Measurements from ENCODE around the gene EXD3. TPM values are rescaled to one million over a fixed set of nuclear protein-coding genes. Genes with fewer than 3 reads are reported as not detected.
A peak's percentile ranks its signal among the peaks of the same experiment; 100 is the strongest.

EXD3 gene
- total RNA-seq, 5 donors from 2014 or later (not counting 1 experiment from before 2014, with no cell fraction given), result 18.5 to 43.8 (median 38.0) TPM

DNA sequence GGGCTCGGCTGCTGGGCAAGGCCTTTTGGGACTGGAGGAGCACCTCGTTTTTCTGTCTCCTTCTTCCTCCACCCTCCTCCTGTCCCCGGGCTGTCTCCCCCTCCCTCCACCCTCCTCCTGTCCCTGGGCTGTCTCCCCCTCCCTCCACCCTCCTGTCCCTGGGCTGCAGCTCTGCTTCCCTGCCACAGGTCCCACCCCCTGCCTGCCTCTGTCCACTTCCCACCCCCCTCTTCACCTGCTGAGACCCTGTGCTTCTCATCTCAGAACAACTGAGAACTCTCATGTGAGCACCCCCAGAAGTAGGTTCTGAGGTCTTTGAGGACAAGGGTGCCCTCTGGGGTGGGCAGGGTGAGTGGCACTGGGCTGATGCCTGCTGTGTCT lies 151.3 kb downstream of the EXD3 start:
- peaks cover 20% of the 10 kb centered on the region for H3K36me3 Mint-ChIP-seq
- Histone ChIP-seq H3K27me3 (replicated peaks in 1 of 2; ENCODE audit: control insufficient read depth in 2 of 2, extremely low read depth in 1 of 2, insufficient read depth in 2 of 2, low read length in 1 of 2) (peaks cover 0 to 14% of the 10 kb centered on the region in 2 experiments), H3K9me3 (no peaks in the 10 kb centered on the region), H3K4me1 (ENCODE audit: control insufficient read depth in 1 of 2, extremely low read depth in 1 of 2, insufficient read depth in 2 of 2, low read length in 2 of 2) (peaks cover 11 to 23% of the 10 kb centered on the region in 2 experiments), H3K27ac (ENCODE audit: low read length) (no peak overlapping the region), H3K4me3 (ENCODE audit: control insufficient read depth in 1 of 2, extremely low read depth in 1 of 2, low read length in 1 of 2) (no peak overlapping the region), H3K36me3 (ENCODE audit: control insufficient read depth in 2 of 2, extremely low read depth in 1 of 2, insufficient read depth in 1 of 2, low read length in 1 of 2) (peaks cover 22 to 43% of the 10 kb centered on the region in 2 donors)
- POLR2A ChIA-PET, result interaction anchor here in 1 of 2 donors (0.6 kb wide), 1 partner anchor 534 kb away, joined by 3 read pairs; no protein-coding TSS in a partner anchor
- H3K4me1 Mint-ChIP-seq, result peaks cover 23 to 35% (median 32%) of the 10 kb centered on the region in 3 donors
- DNase-seq (no peak), ATAC-seq (replicated peaks in 1 of 4) (no peak)
- peak overlapping the region in 2 of 3 donors; percentile 5 to 49 for H3K4me3 Mint-ChIP-seq
- CTCF ChIA-PET, result interaction anchor here in 1 of 2 donors (0.6 kb wide), 1 partner anchor 186 kb away, joined by 8 read pairs; no protein-coding TSS in a partner anchor
- peak overlapping the region in 1 of 2 donors; percentile 41 for H3K27ac Mint-ChIP-seq
- peaks cover 0 to 10% of the 10 kb centered on the region in 2 donors for H3K27me3 Mint-ChIP-seq
- WGBS (ENCODE audit: insufficient coverage), result 16% methylated on average over 3 of the region's 3 CpGs
- H3K9me3 Mint-ChIP-seq, result no peaks in the 10 kb centered on the region

DNA sequence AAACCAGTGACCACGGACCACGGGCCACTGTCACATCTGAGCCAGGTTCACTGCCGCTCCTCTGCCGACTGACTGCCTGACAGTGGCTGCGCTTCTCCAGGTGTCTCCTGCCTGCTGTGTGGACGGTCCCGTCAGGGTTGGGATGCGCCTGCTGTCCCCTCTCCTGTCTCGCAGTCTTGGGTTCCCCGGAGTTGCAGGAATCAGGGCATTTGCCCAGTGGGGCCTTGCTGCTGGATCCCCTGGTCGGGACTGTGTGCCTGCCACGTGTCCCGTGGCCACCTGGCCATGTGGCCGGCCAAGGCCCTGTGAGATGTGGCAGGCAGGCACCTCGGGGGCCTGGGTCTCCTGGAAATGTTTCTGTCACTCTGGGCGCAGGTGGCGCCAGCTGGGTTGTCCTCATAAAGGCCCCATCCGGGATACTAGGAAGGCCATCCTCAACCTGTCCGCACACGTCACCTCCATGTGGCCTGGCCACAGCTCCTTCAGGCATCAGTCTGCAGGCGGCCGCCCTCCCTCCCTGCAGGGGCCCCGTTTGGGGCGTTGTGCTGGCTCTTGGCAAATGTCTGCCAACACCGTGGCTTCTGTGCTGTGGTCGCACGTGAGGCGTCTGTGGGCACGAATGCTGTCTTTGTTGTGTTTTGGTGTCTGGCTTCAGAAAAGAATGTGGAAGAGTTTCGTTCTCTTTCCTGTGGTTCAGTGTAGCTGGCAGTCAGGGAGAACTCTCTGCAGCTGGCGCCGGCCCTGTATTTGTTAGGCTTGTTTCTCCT lies 151.8 kb downstream of the EXD3 start:
- Histone ChIP-seq H3K27ac (ENCODE audit: low read length) (no peak overlapping the region), H3K9me3 (no peaks in the 10 kb centered on the region), H3K4me1 (ENCODE audit: control insufficient read depth in 1 of 2, extremely low read depth in 1 of 2, insufficient read depth in 2 of 2, low read length in 2 of 2) (peaks cover 11 to 24% of the 10 kb centered on the region in 2 experiments), H3K36me3 (ENCODE audit: control insufficient read depth in 2 of 2, extremely low read depth in 1 of 2, insufficient read depth in 1 of 2, low read length in 1 of 2) (peaks cover 26 to 48% of the 10 kb centered on the region in 2 donors), H3K4me3 (ENCODE audit: control insufficient read depth in 1 of 2, extremely low read depth in 1 of 2, low read length in 1 of 2) (no peak overlapping the region), H3K27me3 (replicated peaks in 1 of 2; ENCODE audit: control insufficient read depth in 2 of 2, extremely low read depth in 1 of 2, insufficient read depth in 2 of 2, low read length in 1 of 2) (peaks cover 0 to 8% of the 10 kb centered on the region in 2 experiments)
- ChIA-PET CTCF (interaction anchor here in 1 of 2 donors (0.6 kb wide), 1 partner anchor 185 kb away, joined by 8 read pairs; no protein-coding TSS in a partner anchor), POLR2A (interaction anchor here in 1 of 2 donors (0.6 kb wide), 1 partner anchor 533 kb away, joined by 3 read pairs; no protein-coding TSS in a partner anchor)
- Mint-ChIP-seq H3K36me3 (peaks cover 20% of the 10 kb centered on the region), H3K9me3 (no peaks in the 10 kb centered on the region), H3K27me3 (peaks cover 0 to 8% of the 10 kb centered on the region in 2 donors), H3K4me3 (peak overlapping the region in 2 of 3 donors; percentile 5 to 49), H3K27ac (peak overlapping the region; percentile 1 to 41), H3K4me1 (peaks cover 22 to 33% (median 31%) of the 10 kb centered on the region in 3 donors)
- DNase-seq (peak in 14 of 35 experiments; percentile 18 to 57 (median 36)), ATAC-seq (replicated peaks in 1 of 4) (peak; percentile 41 to 90 (median 68))
- 62% methylated on average over 26 of the region's 32 CpGs for WGBS (ENCODE audit: insufficient coverage)

GRCh38 chr9:137269231-137269772 lies 153.7 kb downstream of the EXD3 start:
- Mint-ChIP-seq H3K36me3 (peaks cover 21% of the 10 kb centered on the region), H3K9me3 (no peaks in the 10 kb centered on the region), H3K27me3 (no peaks in the 10 kb centered on the region), H3K27ac (no peak overlapping the region), H3K4me3 (no peak overlapping the region), H3K4me1 (peaks cover 19 to 24% (median 19%) of the 10 kb centered on the region in 3 donors)
- H3K36me3 ChIP-seq (ENCODE audit: control insufficient read depth in 2 of 2, extremely low read depth in 1 of 2, insufficient read depth in 1 of 2, low read length in 1 of 2), result peaks cover 29 to 57% of the 10 kb centered on the region in 2 donors
- CTCF ChIA-PET, result no interaction called here
- H3K27ac ChIP-seq (ENCODE audit: low read length), result no peak overlapping the region
- no peak overlapping the region for H3K4me3 ChIP-seq (ENCODE audit: control insufficient read depth in 1 of 2, extremely low read depth in 1 of 2, low read length in 1 of 2)
- 89% methylated on average over 17 of the region's 17 CpGs for WGBS (ENCODE audit: insufficient coverage)
- H3K4me1 ChIP-seq (ENCODE audit: control insufficient read depth in 1 of 2, extremely low read depth in 1 of 2, insufficient read depth in 2 of 2, low read length in 2 of 2), result peaks cover 11 to 26% of the 10 kb centered on the region in 2 experiments
- no peaks in the 10 kb centered on the region for H3K9me3 ChIP-seq
- POLR2A ChIA-PET, result no interaction called here
- H3K27me3 ChIP-seq (replicated peaks in 1 of 2; ENCODE audit: control insufficient read depth in 2 of 2, extremely low read depth in 1 of 2, insufficient read depth in 2 of 2, low read length in 1 of 2), result peaks cover 0 to 3% of the 10 kb centered on the region in 2 experiments
- DNase-seq (no peak), ATAC-seq (replicated peaks in 1 of 4) (no peak)

- H3K9me3 Mint-ChIP-seq, result no peaks in the 10 kb centered on the region
- Histone ChIP-seq H3K4me1 (ENCODE audit: control insufficient read depth in 1 of 2, extremely low read depth in 1 of 2, insufficient read depth in 2 of 2, low read length in 2 of 2) (peaks cover 11 to 26% of the 10 kb centered on the region in 2 experiments), H3K27ac (ENCODE audit: low read length) (no peak overlapping the region), H3K9me3 (no peaks in the 10 kb centered on the region), H3K27me3 (replicated peaks in 1 of 2; ENCODE audit: control insufficient read depth in 2 of 2, extremely low read depth in 1 of 2, insufficient read depth in 2 of 2, low read length in 1 of 2) (peaks cover 0 to 3% of the 10 kb centered on the region in 2 experiments), H3K4me3 (ENCODE audit: control insufficient read depth in 1 of 2, extremely low read depth in 1 of 2, low read length in 1 of 2) (no peak overlapping the region), H3K36me3 (ENCODE audit: control insufficient read depth in 2 of 2, extremely low read depth in 1 of 2, insufficient read depth in 1 of 2, low read length in 1 of 2) (peaks cover 27 to 63% of the 10 kb centered on the region in 2 donors)
- CTCF ChIA-PET, result no interaction called here
- POLR2A ChIA-PET, result no interaction called here
- H3K27me3 Mint-ChIP-seq, result no peaks in the 10 kb centered on the region
- WGBS (ENCODE audit: insufficient coverage), result 86% methylated on average over 9 of the region's 19 CpGs
- H3K4me3 Mint-ChIP-seq, result no peak overlapping the region
- ATAC-seq (replicated peaks in 1 of 4) (no peak), DNase-seq (no peak)
- H3K27ac Mint-ChIP-seq, result no peak overlapping the region
- H3K36me3 Mint-ChIP-seq, result peaks cover 24% of the 10 kb centered on the region
- peaks cover 19 to 24% (median 19%) of the 10 kb centered on the region in 3 donors for H3K4me1 Mint-ChIP-seq
Observed at GRCh38 chr9:137268538-137269201, 154.3 kb downstream of the EXD3 start.

GRCh38 chr9:137267933-137268355 lies 155.0 kb downstream of the EXD3 start:
- H3K9me3 ChIP-seq, result no peaks in the 10 kb centered on the region
- H3K36me3 Mint-ChIP-seq, result peaks cover 20% of the 10 kb centered on the region
- H3K4me1 ChIP-seq (ENCODE audit: control insufficient read depth in 1 of 2, extremely low read depth in 1 of 2, insufficient read depth in 2 of 2, low read length in 2 of 2), result peaks cover 11 to 26% of the 10 kb centered on the region in 2 experiments
- H3K27me3 ChIP-seq (replicated peaks in 1 of 2; ENCODE audit: control insufficient read depth in 2 of 2, extremely low read depth in 1 of 2, insufficient read depth in 2 of 2, low read length in 1 of 2), result no peaks in the 10 kb centered on the region
- ChIA-PET POLR2A (no interaction called here), CTCF (no interaction called here)
- no peak overlapping the region for H3K4me3 ChIP-seq (ENCODE audit: control insufficient read depth in 1 of 2, extremely low read depth in 1 of 2, low read length in 1 of 2)
- peaks cover 19 to 24% (median 19%) of the 10 kb centered on the region in 3 donors for H3K4me1 Mint-ChIP-seq
- 100% methylated on average over 1 of the region's 6 CpGs for WGBS (ENCODE audit: insufficient coverage)
- no peaks in the 10 kb centered on the region for H3K9me3 Mint-ChIP-seq
- H3K27ac Mint-ChIP-seq, result no peak overlapping the region
- no peaks in the 10 kb centered on the region for H3K27me3 Mint-ChIP-seq
- H3K27ac ChIP-seq (ENCODE audit: low read length), result no peak overlapping the region
- peaks cover 27 to 57% of the 10 kb centered on the region in 2 donors for H3K36me3 ChIP-seq (ENCODE audit: control insufficient read depth in 2 of 2, extremely low read depth in 1 of 2, insufficient read depth in 1 of 2, low read length in 1 of 2)
- no peak for ATAC-seq (replicated peaks in 1 of 4)
- DNase-seq, result no peak
- no peak overlapping the region for H3K4me3 Mint-ChIP-seq
